Keratinocyte (primary cell): ENCODE results near the gene ZFYVE19. TPM values are rescaled to one million over a fixed set of nuclear protein-coding genes. Genes with fewer than 3 reads are reported as not detected.

ENCODE experiments used
- DNase-seq: peaks from one replicate; pipeline ENCODE4 v3.0.0-alpha.2; 2011; ENCODE audit warnings: low read depth, missing footprints, low spot score
- FAIRE-seq: peaks from 2 replicates; lab custom pipeline; 2011; peaks lifted over from hg19 to GRCh38; lab: Jason Lieb, UNC
- H2AFZ ChIP-seq: 2 replicates; pipeline ENCODE4 v1.6.0; 2012; ENCODE audit warnings: low read length, control low read depth, inconsistent platforms; ENCODE audit not compliant: control insufficient read depth
- H3K27ac ChIP-seq: 2 replicates; pipeline ENCODE4 v1.5.1; 2011; ENCODE audit warnings: low read length; ENCODE audit not compliant: control insufficient read depth, insufficient read depth
- H3K27me3 ChIP-seq: 3 replicates; pipeline ENCODE4 v1.6.0; 2011; ENCODE audit warnings: low read length; ENCODE audit not compliant: control insufficient read depth, insufficient read depth; ENCODE audit errors: extremely low read depth
- H3K36me3 ChIP-seq, 2 experiments: 2 replicates in 1 of 2; 3 replicates in 1 of 2; pipeline ENCODE4 v1.5.1; 2011; ENCODE audit warnings: low read length in 2 of 2, mild to moderate bottlenecking in 1 of 2; ENCODE audit not compliant: control insufficient read depth in 2 of 2, insufficient read depth in 2 of 2; ENCODE audit errors: extremely low read depth in 1 of 2
- H3K4me1 ChIP-seq: 3 replicates; pipeline ENCODE4 v1.5.1; 2011; ENCODE audit warnings: low read length; ENCODE audit not compliant: control insufficient read depth, insufficient read depth; ENCODE audit errors: extremely low read depth
- H3K4me2 ChIP-seq: 3 replicates; pipeline ENCODE4 v1.6.0; 2011; ENCODE audit warnings: low read depth, low read length; ENCODE audit not compliant: control insufficient read depth, insufficient read depth; ENCODE audit errors: extremely low read depth
- H3K4me3 ChIP-seq, 3 experiments: fragments of 200-600 bp in 1 of 3; sonication (generic) in 1 of 3; 2 replicates in 2 of 3; 3 replicates in 1 of 3; pipeline ENCODE4 v1.5.1; 2011 to 2016; ENCODE audit warnings: low read length in 3 of 3, mild to moderate bottlenecking in 3 of 3, control low read depth in 2 of 3, inconsistent platforms in 1 of 3, low read depth in 1 of 3, mixed read lengths in 1 of 3, mixed run types in 1 of 3, moderate library complexity in 1 of 3; ENCODE audit not compliant: control insufficient read depth in 2 of 3, insufficient read depth in 2 of 3; ENCODE audit errors: extremely low read depth in 1 of 3
- H3K79me2 ChIP-seq: 2 replicates; pipeline ENCODE4 v1.6.0; 2012; ENCODE audit warnings: low read length; ENCODE audit not compliant: control insufficient read depth, insufficient read depth
- H3K9ac ChIP-seq: 3 replicates; pipeline ENCODE4 v1.6.0; 2011; ENCODE audit warnings: low read length; ENCODE audit not compliant: control insufficient read depth, insufficient read depth; ENCODE audit errors: extremely low read depth
- H3K9me1 ChIP-seq: 3 replicates; pipeline ENCODE4 v1.6.0; 2011; ENCODE audit warnings: low read length; ENCODE audit not compliant: control insufficient read depth, insufficient read depth; ENCODE audit errors: extremely low read depth
- H3K9me3 ChIP-seq: 2 replicates; pipeline ENCODE4 v1.5.1; 2012; ENCODE audit warnings: low read depth, low read length; ENCODE audit not compliant: control insufficient read depth
- H4K20me1 ChIP-seq: 3 replicates; pipeline ENCODE4 v1.6.0; 2011; ENCODE audit warnings: low read length; ENCODE audit not compliant: control insufficient read depth, insufficient read depth; ENCODE audit errors: extremely low read depth
- EZH2 ChIP-seq: IDR thresholded peaks from one replicate; pipeline ENCODE4 v1.6.1; 2012; ENCODE audit warnings: inconsistent platforms, mild to moderate bottlenecking, low read length, moderate library complexity
- dilution Hi-C: fragments of 300-500 bp; cut with MboI; formaldehyde crosslinking; loops from one replicate; pipeline ENCODE4 v1.7.0; 2020; ENCODE audit warnings: low sequenced_read_pairs; ENCODE audit not compliant: extremely low pct_ligation_motif_present
- polyA plus RNA-seq, 5 experiments: library from polyadenylated mRNA; depleted of rRNA in 3 of 5; stranded (reverse) in 3 of 5; stranded (forward) in 1 of 5; unstranded in 1 of 5; fragments of >200 nt; gene quantifications; 1 replicate in 1 of 5; 2 replicates in 3 of 5; 3 replicates in 1 of 5; pipeline versions ENCODE4 v1.2.1 to v1.2.3, GENCODE V29; 2011 to 2012; ENCODE audit warnings: missing spikeins in 2 of 5, low read depth in 1 of 5, low replicate concordance in 1 of 5
- TF ChIP-seq, protein P1 (sequence below), 3 experiments: IDR thresholded peaks in 1 of 3; conservative IDR thresholded peaks in 1 of 3; optimal IDR thresholded peaks in 1 of 3; 2 replicates in 2 of 3; 3 replicates in 1 of 3; pipeline versions ENCODE3 to v1.5.1; 2011; ENCODE audit warnings: low read length in 3 of 3, mild to moderate bottlenecking in 3 of 3, moderate library complexity in 2 of 3, control low read depth in 1 of 3, inconsistent platforms in 1 of 3; ENCODE audit not compliant: insufficient read depth in 2 of 3; ENCODE audit errors: extremely low read depth in 1 of 3

Gene ZFYVE19
- polyA plus RNA-seq, 1 donor (not counting 4 experiments of a cell fraction or from before 2014, with no cell fraction given) = 19.0 TPM

GRCh38 chr15:40857601-40858341 lies 50.9 kb downstream of the ZFYVE19 start:
- H3K79me2 ChIP-seq = peaks cover 2% of the 10 kb centered on the region
- H3K4me1 ChIP-seq = peaks cover 12% of the 10 kb centered on the region
- peaks cover 40 to 47% of the 10 kb centered on the region in 2 experiments for H3K36me3 ChIP-seq
- peak; percentile 90 for FAIRE-seq
- no peak overlapping the region for H3K4me2 ChIP-seq
- H3K4me3 ChIP-seq = no peak overlapping the region
- H3K27me3 ChIP-seq = no peaks in the 10 kb centered on the region
- dilution Hi-C loops = no loop called here
- no peak overlapping the region for H3K9ac ChIP-seq
- DNase-seq = no peak
- H3K9me3 ChIP-seq = no peaks in the 10 kb centered on the region
- H2AFZ ChIP-seq = no peak overlapping the region
- no peaks in the 10 kb centered on the region for H4K20me1 ChIP-seq
- no peaks in the 10 kb centered on the region for H3K9me1 ChIP-seq
- TF ChIP-seq EZH2 = no peak
- TF ChIP-seq, protein P1, sequence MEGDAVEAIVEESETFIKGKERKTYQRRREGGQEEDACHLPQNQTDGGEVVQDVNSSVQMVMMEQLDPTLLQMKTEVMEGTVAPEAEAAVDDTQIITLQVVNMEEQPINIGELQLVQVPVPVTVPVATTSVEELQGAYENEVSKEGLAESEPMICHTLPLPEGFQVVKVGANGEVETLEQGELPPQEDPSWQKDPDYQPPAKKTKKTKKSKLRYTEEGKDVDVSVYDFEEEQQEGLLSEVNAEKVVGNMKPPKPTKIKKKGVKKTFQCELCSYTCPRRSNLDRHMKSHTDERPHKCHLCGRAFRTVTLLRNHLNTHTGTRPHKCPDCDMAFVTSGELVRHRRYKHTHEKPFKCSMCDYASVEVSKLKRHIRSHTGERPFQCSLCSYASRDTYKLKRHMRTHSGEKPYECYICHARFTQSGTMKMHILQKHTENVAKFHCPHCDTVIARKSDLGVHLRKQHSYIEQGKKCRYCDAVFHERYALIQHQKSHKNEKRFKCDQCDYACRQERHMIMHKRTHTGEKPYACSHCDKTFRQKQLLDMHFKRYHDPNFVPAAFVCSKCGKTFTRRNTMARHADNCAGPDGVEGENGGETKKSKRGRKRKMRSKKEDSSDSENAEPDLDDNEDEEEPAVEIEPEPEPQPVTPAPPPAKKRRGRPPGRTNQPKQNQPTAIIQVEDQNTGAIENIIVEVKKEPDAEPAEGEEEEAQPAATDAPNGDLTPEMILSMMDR (optimal IDR thresholded peaks at IDR 0.05 in 1 of 3, IDR thresholded peaks at IDR 0.05 in 1 of 3, conservative IDR thresholded peaks at IDR 0.05 in 1 of 3; ENCODE audit: extremely low read depth in 1 of 3, insufficient read depth in 2 of 3, low read length in 3 of 3) = peak; percentile 98 to 99 (median 98)
- peak overlapping the region; percentile 45 for H3K27ac ChIP-seq

- H4K20me1 ChIP-seq = no peaks in the 10 kb centered on the region
- H3K79me2 ChIP-seq = no peaks in the 10 kb centered on the region
- no peaks in the 10 kb centered on the region for H3K9me1 ChIP-seq
- dilution Hi-C loops = no loop called here
- H3K4me2 ChIP-seq = no peak overlapping the region
- peaks cover 12% of the 10 kb centered on the region for H3K4me1 ChIP-seq
- no peak for DNase-seq
- H3K27me3 ChIP-seq = no peaks in the 10 kb centered on the region
- H3K36me3 ChIP-seq = peaks cover 33 to 39% of the 10 kb centered on the region in 2 experiments
- H3K4me3 ChIP-seq = no peak overlapping the region
- TF ChIP-seq, protein P1 (optimal IDR thresholded peaks at IDR 0.05 in 1 of 3, IDR thresholded peaks at IDR 0.05 in 1 of 3, conservative IDR thresholded peaks at IDR 0.05 in 1 of 3; ENCODE audit: extremely low read depth in 1 of 3, insufficient read depth in 2 of 3, low read length in 3 of 3) = no peak
- H3K9me3 ChIP-seq = no peaks in the 10 kb centered on the region
- H3K9ac ChIP-seq = no peak overlapping the region
- H3K27ac ChIP-seq = no peak overlapping the region
- no peak for FAIRE-seq
- no peak overlapping the region for H2AFZ ChIP-seq
These were observed 51.8 kb downstream of the ZFYVE19 start for GRCh38 chr15:40858706-40859105.
